Measurements from ENCODE around the gene NUP153. TPM values are rescaled to one million over a fixed set of nuclear protein-coding genes. Genes with fewer than 3 reads are reported as not detected.
A peak's percentile ranks its signal among the peaks of the same experiment; 100 is the strongest.

NUP153 gene
- total and polyA plus RNA-seq, 11 donors: 3.7 to 31.7 (median 25.4) TPM

DNA sequence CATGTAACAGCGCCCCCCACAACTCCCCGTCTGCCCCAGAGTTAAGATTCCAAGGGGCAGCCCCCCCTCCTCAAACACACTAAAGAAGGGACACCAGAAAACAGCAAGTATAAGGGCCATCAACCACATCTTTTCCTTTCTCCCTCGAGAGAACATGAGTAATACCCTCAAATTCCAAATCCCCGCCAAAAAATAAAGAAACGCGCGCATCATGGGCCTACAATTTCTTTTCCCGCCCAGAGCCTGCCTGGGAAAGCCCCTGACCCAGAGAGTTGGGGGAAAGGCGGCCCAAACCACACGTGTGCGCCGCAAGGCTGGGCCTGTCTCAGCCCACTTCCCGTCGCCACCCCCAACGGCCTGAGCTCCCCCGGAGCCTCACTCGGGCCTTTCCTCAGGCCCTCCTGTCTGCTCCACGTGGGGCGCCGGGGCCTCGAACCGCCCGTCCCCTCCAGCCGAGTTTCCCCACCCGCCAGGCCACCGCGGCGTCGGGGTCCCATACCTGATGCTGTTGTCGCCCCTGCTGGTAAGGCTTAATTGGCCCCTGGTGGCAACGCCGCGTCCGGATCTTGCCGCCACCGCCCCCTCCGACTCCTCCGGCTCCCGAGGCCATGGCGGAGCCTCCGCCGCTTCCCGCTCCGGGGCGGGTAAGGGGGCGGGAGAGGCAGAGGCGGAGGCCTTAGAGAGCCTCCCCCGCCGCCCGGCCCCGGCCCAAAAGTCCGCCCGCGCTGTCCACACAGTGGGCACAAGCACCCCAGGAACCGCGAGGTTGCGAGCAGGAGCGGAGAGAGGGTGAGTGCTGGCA is 746 bp downstream of the NUP153 start:
- ATAC-seq (peak; percentile 39 to 78 (median 67)), DNase-seq (peak; percentile 60 to 75 (median 66))
- no peaks in the 10 kb centered on the region for H3K36me3 ChIP-seq
- H3K4me1 ChIP-seq: peaks cover 7 to 51% (median 38%) of the 10 kb centered on the region in 12 donors
- no peaks in the 10 kb centered on the region for H3K9me3 ChIP-seq
- peak overlapping the region; percentile 60 to 100 (median 87) for H3K4me3 ChIP-seq
- TF ChIP-seq, protein P1, sequence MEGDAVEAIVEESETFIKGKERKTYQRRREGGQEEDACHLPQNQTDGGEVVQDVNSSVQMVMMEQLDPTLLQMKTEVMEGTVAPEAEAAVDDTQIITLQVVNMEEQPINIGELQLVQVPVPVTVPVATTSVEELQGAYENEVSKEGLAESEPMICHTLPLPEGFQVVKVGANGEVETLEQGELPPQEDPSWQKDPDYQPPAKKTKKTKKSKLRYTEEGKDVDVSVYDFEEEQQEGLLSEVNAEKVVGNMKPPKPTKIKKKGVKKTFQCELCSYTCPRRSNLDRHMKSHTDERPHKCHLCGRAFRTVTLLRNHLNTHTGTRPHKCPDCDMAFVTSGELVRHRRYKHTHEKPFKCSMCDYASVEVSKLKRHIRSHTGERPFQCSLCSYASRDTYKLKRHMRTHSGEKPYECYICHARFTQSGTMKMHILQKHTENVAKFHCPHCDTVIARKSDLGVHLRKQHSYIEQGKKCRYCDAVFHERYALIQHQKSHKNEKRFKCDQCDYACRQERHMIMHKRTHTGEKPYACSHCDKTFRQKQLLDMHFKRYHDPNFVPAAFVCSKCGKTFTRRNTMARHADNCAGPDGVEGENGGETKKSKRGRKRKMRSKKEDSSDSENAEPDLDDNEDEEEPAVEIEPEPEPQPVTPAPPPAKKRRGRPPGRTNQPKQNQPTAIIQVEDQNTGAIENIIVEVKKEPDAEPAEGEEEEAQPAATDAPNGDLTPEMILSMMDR (IDR thresholded peaks at IDR 0.05): peak in 2 of 12 donors; percentile 12 to 34
- TF ChIP-seq POLR2A (IDR thresholded peaks at IDR 0.05): no peak
- intact Hi-C loops (cut with DNase I): loop anchor here in 6 of 10 donors (2.0 to 10.0 kb wide), 4 partner anchors 101 to 279 kb away; partner anchors contain the start of genes FAM8A1 (in 5 of the 6) and KIF13A (in 1 of the 6)
- peak overlapping the region; percentile 94 to 100 (median 96) for H3K27ac ChIP-seq
- H3K27me3 ChIP-seq: no peaks in the 10 kb centered on the region
- WGBS, 4 donors: 1 to 2% (median 1%) methylated on average over 41 to 58 of the region's 58 CpGs

DNA sequence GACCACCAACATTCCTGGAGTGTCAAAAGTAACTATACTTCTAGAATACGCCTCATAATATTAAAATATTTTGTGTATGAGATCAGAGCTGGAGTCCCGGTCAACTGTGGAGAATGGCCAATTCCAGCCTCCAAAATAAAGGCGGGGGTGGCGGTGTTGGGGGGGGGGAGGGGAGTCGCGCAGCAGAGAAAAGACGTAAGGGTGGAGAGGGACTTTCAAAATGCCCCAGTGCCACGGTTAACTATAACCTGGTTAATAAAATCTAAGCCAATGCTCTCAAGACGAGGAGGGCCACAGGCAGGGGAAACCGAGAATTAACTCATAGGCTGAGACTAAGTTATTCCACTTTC is 1.3 kb downstream of the NUP153 start:
- no peaks in the 10 kb centered on the region for H3K9me3 ChIP-seq
- DNase-seq: peak in 4 of 5 donors; percentile 29 to 64 (median 48)
- H3K27me3 ChIP-seq: no peaks in the 10 kb centered on the region
- intact Hi-C loops (cut with DNase I): loop anchor here in 5 of 10 donors (5.0 to 10.0 kb wide), 3 partner anchors 101 to 279 kb away; partner anchors contain the start of genes FAM8A1 (in 4 of the 5) and KIF13A (in 1 of the 5)
- peak; percentile 5 to 55 (median 34) for ATAC-seq
- H3K4me3 ChIP-seq: peak overlapping the region; percentile 60 to 100 (median 87)
- H3K36me3 ChIP-seq: no peaks in the 10 kb centered on the region
- H3K27ac ChIP-seq: peak overlapping the region; percentile 94 to 100 (median 96)
- peaks cover 7 to 57% (median 43%) of the 10 kb centered on the region in 12 donors for H3K4me1 ChIP-seq
- WGBS, 4 donors: 0 to 1% (median 0%) methylated on average over 10 of the region's 10 CpGs
- TF ChIP-seq, protein P1 (IDR thresholded peaks at IDR 0.05): no peak
- TF ChIP-seq POLR2A (IDR thresholded peaks at IDR 0.05): no peak

DNA sequence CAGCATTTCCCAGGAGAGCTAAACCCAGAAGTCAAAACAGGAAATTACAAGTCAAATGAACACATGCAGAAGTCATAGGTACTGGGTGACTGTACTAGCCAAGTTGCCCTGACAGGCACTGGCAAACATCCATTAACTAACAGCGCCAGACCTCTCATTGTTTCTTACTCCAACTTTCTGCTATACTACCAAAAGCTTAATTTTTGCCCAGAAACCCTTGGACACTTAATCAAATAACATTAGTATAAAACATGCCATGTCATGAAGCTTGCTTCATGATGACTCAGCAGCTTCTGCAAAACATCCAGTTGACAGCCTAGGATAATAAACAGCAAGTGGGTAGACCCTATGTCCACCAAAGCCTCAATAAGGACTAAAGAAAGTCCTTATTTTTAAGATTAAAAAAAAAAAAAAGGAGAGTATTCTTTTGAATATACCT is 3.5 kb downstream of the NUP153 start:
- H3K4me1 ChIP-seq: peaks cover 7 to 76% (median 48%) of the 10 kb centered on the region in 12 donors
- no peak for TF ChIP-seq POLR2A (IDR thresholded peaks at IDR 0.05)
- TF ChIP-seq, protein P1 (IDR thresholded peaks at IDR 0.05): no peak
- 7 to 27% (median 15%) methylated on average over 1 of the region's 1 CpG for WGBS, 4 donors

More for the DNA sequence above, 3.5 kb downstream of the NUP153 start:
- peaks cover 0 to 1% (median 0%) of the 10 kb centered on the region in 9 donors for H3K36me3 ChIP-seq
- H3K9me3 ChIP-seq: no peaks in the 10 kb centered on the region
- no peak for ATAC-seq
- intact Hi-C loops (cut with DNase I): loop anchor here in 2 of 10 donors (10.0 kb wide), 2 partner anchors 98 to 282 kb away; partner anchors contain the start of genes FAM8A1 (in 1 of the 2) and KIF13A (in 1 of the 2)
- H3K27ac ChIP-seq: peak overlapping the region in 11 of 12 donors; percentile 6 to 100 (median 53)
- no peaks in the 10 kb centered on the region for H3K27me3 ChIP-seq
- H3K4me3 ChIP-seq: peak overlapping the region in 1 of 12 donors; percentile 8
- peak in 2 of 5 donors; percentile 9 to 22 for DNase-seq
